GM20000 (cell line): Measurements from ENCODE around the gene ZNF425.
"Not testable (repeated sequence)": the region's sequence is repeated elsewhere in the genome, so short reads cannot be mapped to it uniquely, and the experiment has no call there.

Experiments
- DNase-seq: peaks from one replicate; pipeline ENCODE4 v3.0.0; 2012; ENCODE audit warnings: low spot score
- CTCF ChIP-seq: IDR thresholded peaks from 2 replicates; pipeline ENCODE4 v1.5.1; 2012; ENCODE audit warnings: mild to moderate bottlenecking, control low read depth; ENCODE audit errors: extremely low read depth, missing control alignments

ZNF425 gene

GRCh38 chr7:149100821-149101220, 25.3 kb downstream of the ZNF425 start:
- DNase-seq: no peak
- TF ChIP-seq CTCF: no peak

GRCh38 chr7:149099058-149099457, 27.1 kb downstream of the ZNF425 start:
- no peak for DNase-seq
- TF ChIP-seq CTCF: no peak

GRCh38 chr7:149097088-149097487, 29.0 kb downstream of the ZNF425 start:
- TF ChIP-seq CTCF: no peak
- DNase-seq: no peak

GRCh38 chr7:149093228-149093627, 32.9 kb downstream of the ZNF425 start:
- TF ChIP-seq CTCF: no peak
- DNase-seq: peak; percentile 32

- DNase-seq: not testable (repeated sequence)
These were observed 33.9 kb downstream of the ZNF425 start for GRCh38 chr7:149092244-149092643.

- peak; percentile 71 for TF ChIP-seq CTCF
- DNase-seq: peak; percentile 97
These were observed 35.5 kb downstream of the ZNF425 start, which contains the start of gene ZNF786 for GRCh38 chr7:149090397-149091195. Gene ZNF786, minus strand, starts transcription at chr7:149090718. Its CDS starts 78 bp downstream, at chr7:149090640.

- TF ChIP-seq CTCF: no peak
These were observed 38.7 kb downstream of the ZNF425 start for GRCh38 chr7:149087376-149087775.

GRCh38 chr7:149085866-149086265, 40.3 kb downstream of the ZNF425 start:
- TF ChIP-seq CTCF: no peak
- no peak for DNase-seq

More at GRCh38 chr7:149087376-149087775, 38.7 kb downstream of the ZNF425 start:
- no peak for DNase-seq
